M059J (cell line): ENCODE results near the gene PXT1. TPM values are rescaled to one million over a fixed set of nuclear protein-coding genes. Genes with fewer than 3 reads are reported as not detected.
"Not testable (repeated sequence)": the region's sequence is repeated elsewhere in the genome, so short reads cannot be mapped to it uniquely, and the experiment has no call there.

Source experiments
- DNase-seq: peaks from one replicate; pipeline ENCODE4 v3.0.0-alpha.2; 2012; ENCODE audit warnings: low read depth
- total RNA-seq: library from RNA; depleted of rRNA; stranded (reverse); fragments of >200 nt; shearing (Covaris generic); gene quantifications from 2 replicates; pipeline ENCODE4 v1.2.3, GENCODE V29; 2014

PXT1 gene
- total RNA-seq, 1 experiment from 2014 or later = not detected

- DNase-seq = no peak
Observed at GRCh38 chr6:36444470-36444869, 1.8 kb upstream of the PXT1 start.

GRCh38 chr6:36443471-36444428 is 1.1 kb upstream of the PXT1 start:
- peak; percentile 38 for DNase-seq

- DNase-seq = no peak
Observed at GRCh38 chr6:36442103-36442670, 467 bp downstream of the PXT1 start.

- DNase-seq = peak; percentile 100
Observed at GRCh38 chr6:36441307-36441894, 1.3 kb downstream of the PXT1 start.

- DNase-seq = peak; percentile 55
Observed at GRCh38 chr6:36436466-36436865, 6.2 kb downstream of the PXT1 start.

- peak; percentile 82 for DNase-seq
Observed at GRCh38 chr6:36432151-36432671, 10.4 kb downstream of the PXT1 start.

- no peak for DNase-seq
Observed at GRCh38 chr6:36431197-36431596, 11.5 kb downstream of the PXT1 start.

GRCh38 chr6:36430351-36430750 is 12.3 kb downstream of the PXT1 start:
- peak; percentile 62 for DNase-seq

- DNase-seq = no peak
Observed at GRCh38 chr6:36428911-36429310, 13.7 kb downstream of the PXT1 start.

- no peak for DNase-seq
Observed at GRCh38 chr6:36426622-36427021, 16.0 kb downstream of the PXT1 start.

- peak; percentile 100 for DNase-seq
Observed at GRCh38 chr6:36423101-36423824, 19.4 kb downstream of the PXT1 start.

GRCh38 chr6:36422714-36423100 is 19.9 kb downstream of the PXT1 start:
- no peak for DNase-seq

- DNase-seq = no peak
Observed at GRCh38 chr6:36419310-36419709, 23.3 kb downstream of the PXT1 start.

GRCh38 chr6:36418558-36418957 is 24.1 kb downstream of the PXT1 start:
- DNase-seq = peak; percentile 65

GRCh38 chr6:36414481-36414880 is 28.2 kb downstream of the PXT1 start:
- peak; percentile 23 for DNase-seq

- DNase-seq = peak; percentile 44
Observed at GRCh38 chr6:36413489-36414480, 28.9 kb downstream of the PXT1 start.

GRCh38 chr6:36409718-36410117 is 32.9 kb downstream of the PXT1 start:
- not testable (repeated sequence) for DNase-seq

GRCh38 chr6:36404164-36404563 is 38.5 kb downstream of the PXT1 start:
- DNase-seq = no peak

- DNase-seq = no peak
Observed at GRCh38 chr6:36402481-36402880, 40.2 kb downstream of the PXT1 start.

GRCh38 chr6:36399970-36400369 is 42.7 kb downstream of the PXT1 start:
- DNase-seq = no peak

- DNase-seq = no peak
Observed at GRCh38 chr6:36392621-36393020, 50.0 kb downstream of the PXT1 start.
